HuH-7 (cell line): Measurements from ENCODE around the gene CXCR2.
"Not testable (repeated sequence)": the region's sequence is repeated elsewhere in the genome, so short reads cannot be mapped to it uniquely, and the experiment has no call there.

Experiments
- DNase-seq: peaks from one replicate; pipeline ENCODE4 v3.0.0; 2011; ENCODE audit warnings: low spot score

CXCR2 gene

DNA sequence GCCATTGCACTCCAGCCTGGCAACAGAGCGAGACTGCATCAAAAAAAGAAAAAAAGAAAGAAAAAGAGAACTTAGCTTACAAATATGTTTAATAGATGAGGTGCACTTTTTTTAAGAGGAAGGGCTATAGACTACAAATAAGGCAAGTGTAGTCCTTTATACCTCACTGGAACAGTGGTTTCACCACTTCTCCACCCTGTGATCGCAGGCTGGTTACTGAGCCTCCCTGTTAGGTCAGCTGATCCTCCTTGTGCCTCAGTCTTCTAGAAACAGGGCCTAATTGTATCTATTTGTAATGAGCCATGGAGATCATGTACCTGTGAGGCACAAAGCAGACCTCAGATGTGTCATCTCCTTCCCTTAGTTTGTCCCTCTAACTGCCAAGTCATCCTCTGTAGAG, 4.5 kb downstream of the CXCR2 start:
- no peak for DNase-seq

DNA sequence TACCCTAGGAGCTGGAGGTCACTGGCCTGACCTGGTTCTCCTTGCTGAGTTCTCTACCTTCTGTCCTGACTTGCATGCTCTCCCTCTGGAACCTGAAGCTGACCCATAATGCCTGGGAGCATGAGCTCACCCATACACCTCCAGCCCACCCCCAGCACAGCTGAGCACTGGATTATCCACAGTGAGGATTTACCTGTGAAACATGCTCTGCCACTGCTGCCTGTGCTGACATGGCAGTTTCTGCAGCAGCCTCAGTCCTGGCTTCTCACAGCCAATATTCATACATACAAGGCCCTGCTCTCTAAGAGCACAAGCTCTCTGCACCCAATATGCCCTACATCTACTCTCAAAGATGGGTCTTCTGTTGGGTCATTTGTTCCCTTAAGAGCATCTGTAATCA, 5.0 kb downstream of the CXCR2 start:
- DNase-seq: no peak

DNA sequence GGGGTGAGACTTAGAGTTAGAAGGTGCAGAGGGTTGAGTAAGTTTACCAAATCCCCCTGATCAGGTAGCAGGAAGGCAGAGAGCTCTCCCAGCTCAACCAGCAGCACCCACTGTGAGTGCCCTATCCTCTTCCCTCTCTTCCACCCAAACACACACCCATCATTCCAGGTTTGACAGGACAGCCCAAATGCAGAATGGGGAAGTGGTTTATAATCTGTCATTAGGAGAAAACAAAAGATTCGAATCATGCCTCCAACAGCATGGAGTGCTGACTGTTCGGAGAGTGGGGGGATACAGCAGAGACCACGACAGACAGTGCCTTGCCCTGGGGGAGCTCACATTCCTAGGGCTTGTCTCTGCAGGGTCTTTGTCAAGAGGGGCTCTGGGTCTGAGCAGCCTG, 11.7 kb downstream of the CXCR2 start:
- no peak for DNase-seq

DNA sequence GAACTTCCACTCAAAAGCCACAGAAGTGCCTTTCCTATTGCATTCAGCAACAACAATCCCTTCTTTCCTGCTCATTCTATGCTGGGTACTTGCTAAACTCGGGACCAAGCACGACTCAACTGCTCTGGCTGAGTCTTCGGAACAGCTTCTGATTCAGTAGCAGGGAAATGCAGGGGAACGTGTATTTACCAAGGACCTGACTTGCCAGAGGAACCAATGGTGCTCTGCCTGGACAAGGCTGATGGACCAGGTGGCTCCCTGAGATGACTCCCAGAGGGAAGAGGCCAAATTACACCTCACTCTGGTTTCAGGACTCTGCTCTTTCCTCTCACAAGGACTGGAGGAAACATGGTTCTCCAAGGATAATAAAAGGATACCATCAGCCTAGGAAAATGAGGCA, 12.2 kb downstream of the CXCR2 start:
- no peak for DNase-seq

DNA sequence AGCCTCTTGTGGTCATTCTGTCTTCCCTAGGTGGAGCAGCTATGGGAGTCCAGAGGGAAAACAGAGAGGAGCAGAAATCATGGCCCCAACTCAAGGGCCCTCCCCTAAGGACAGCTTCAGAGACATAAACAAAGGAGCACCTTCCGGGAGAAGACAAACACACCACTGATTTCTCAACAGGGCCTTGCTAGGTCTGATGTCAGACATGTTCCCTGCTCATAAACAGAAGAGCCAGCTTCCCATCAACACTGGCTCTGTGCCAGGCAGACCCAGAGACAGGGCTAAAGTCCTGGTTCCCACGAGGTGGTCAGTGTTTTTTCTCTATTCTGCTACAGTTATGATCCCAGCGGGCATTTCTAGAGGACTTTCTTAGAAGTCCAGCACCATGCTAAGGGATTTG, 19.3 kb downstream of the CXCR2 start:
- DNase-seq: no peak

DNA sequence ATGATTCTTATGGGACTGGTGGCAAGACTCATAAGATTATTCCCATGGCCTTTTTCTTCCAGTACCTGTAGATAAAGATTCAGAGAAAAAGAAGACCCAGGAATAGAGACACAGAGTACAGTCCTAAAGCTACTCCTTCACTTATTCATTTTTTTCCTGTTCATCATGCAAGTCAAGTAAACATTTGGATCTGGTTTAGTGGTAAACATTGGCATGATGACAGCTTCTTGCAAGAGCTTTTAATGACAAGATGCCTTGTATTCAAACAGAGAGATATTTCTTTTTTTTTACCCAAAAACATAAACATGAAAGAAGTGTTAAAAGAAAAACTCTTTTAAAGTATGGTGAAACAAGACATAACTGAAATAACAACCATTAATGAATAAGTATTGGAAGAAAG, 20.2 kb downstream of the CXCR2 start:
- DNase-seq: no peak

DNA sequence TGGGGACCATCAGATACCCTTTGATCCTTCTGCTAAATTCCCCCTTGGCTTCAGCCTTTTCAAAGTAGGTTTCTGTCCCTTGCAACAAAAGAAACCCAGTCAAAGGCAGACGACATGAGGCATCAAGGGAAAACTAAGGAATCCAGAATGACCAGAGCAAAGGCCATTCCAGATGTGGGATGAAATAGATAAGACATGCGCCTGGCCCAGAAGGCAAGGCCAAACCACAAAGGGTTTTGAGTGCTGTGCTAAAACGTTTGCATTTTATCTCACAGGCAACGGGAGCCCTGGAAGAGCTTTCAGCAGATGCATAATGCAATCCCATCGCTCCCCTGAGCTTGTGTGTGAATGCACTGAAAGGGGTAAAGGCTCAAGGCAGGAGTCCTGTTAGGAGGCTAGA, 23.3 kb downstream of the CXCR2 start:
- no peak for DNase-seq

DNA sequence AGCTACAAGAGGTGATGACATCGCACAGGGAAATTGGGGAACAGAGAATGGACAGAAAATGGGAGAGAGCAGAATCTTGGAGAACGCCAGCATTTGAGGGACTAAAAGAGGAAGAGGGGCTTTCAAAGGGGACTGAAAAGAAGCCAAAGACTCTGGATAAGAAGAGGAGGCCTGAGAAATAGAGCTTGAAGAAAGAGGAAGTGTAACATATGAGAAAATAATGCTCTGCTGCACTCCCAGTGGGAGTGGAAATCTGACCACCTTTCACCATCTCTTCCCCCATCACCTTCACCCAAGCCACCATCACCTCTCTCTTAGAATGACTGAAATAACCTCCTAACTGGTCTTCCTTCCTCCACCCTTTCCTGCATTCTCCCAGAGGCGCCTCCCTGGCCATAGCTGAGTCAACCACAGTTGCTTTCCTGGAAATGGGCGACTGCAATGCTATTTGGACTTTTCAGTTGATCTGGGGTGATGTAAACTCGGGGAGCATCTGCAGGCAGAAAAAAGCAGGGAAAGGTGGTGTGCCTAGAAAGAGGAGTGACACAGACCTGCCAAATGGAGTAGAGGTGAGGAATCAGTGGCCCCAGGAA, 24.1 kb downstream of the CXCR2 start:
- no peak for DNase-seq

DNA sequence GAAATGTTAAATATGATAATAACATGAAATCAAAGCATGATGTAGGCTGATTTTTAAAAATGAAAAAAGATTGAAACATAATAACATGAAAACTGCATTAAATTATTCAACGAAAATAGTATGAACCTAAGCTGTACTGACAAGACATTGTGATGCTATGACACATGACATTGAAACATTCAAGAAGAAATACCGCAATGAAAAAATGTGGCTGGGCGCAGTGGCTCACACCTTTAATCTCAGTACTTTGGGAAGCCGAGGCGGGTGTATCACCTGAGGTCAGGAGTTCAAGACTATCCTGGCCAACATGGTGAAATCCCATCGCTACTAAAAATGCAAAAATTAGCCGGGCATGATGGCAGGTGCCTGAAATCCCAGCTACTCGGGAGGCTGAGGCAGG, 26.3 kb downstream of the CXCR2 start:
- no peak for DNase-seq

DNA sequence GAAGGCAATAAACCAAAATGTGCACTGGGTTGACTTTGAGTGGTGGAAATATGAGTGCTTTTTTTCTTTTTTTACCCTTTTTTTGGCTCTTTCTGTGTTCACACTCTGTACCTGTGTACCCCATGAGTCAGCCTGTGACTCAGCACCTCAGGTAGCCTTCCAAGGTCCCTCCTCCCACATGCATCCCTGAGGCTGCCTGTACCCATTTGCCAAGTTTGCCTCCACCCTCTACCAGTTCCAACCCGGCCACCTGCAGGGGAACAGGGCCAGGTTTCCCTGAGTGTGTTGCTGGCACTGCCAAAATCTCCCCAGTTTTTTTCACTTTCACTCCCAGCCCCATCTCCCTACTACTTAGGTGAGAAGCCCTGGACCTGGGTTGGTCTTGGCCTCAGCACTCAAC, 26.9 kb downstream of the CXCR2 start:
- DNase-seq: no peak

DNA sequence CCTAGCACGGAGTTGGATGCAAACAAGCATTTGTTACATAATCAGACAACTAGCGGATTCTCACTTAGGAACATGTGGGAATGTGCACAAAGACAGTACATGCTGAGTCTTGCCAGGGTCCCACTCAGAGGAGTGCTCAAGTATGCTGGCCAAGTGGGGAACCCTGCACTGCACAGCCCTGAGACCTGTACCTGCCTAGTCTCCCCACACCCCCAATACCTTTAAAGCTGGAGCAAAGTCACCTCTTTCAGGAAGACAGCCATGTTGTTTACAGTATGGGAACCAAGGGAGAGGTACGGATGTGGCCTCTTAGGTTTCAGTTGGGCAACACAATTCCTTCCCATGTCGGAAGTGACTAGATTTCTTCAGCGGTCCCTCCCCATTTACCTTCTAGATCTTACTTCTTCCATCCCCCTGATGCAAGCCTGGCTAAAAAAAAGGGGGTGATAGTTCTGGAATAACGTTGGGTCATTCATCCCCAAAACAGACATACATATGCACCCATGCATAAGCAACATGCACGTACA, 30.2 kb downstream of the CXCR2 start:
- DNase-seq: no peak

DNA sequence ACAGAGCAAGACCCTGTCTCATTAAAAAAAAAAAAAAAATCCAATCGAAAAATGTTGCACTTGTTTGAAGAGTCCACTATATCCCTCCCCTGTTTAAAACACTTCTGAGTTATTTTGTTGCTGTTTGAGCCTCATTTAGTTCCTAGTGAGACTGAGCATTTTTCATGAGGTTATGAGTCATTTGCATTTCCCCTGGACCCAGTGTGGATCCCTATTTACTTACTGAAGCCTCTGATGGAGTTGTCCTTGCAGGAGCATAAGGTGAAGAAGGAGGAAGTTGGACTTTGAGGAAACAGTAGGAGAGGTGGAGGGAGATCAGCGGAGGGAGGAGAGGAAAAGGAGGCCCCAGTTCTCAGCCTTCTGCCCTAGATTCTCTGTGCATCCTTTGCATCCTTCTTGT, 35.8 kb downstream of the CXCR2 start:
- no peak for DNase-seq

DNA sequence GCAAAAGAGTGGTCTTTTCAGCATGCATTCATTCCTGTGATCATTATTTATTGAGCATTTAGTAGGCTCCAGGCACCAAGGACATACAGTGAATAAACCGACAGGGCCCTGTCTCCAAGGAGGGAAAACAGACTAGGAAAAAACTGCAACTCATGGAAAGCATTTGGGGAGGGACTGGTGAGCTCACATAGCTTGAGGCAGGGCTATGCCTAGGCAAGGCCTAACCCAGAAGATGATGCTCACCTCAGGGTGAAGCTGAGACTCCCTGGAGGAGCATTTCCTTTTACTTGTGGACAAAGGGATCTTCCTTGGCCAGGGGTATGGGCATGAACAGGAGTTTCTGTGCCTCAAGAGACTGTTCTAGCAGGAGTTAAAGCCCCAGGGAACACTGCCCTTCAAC, 37.0 kb downstream of the CXCR2 start:
- DNase-seq: no peak

DNA sequence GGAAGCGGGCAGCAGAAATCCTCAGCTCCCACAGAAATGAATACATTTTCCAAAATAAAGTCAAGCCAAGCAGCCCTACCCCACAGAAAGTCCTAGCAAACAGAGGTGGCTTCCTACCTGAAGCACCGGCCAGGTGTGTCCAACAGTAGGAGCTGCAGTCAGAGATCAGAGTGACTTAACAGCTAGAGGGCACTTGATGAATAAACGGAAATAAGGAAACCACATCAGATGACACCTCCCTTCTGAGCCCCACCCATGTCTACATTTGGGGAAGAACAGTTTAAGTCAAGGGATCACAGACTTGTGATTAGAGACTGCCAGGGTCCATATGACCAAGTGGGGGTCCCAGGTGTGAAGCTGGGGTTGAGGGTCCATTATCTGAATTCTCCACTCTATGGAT, 41.0 kb downstream of the CXCR2 start, which contains the start of gene CXCR1:
Gene CXCR1 (minus strand): TSS at position 172 of the 400 bp plus-strand sequence. CDS start 1,751 bp downstream, outside the sequence.
- no peak for DNase-seq

DNA sequence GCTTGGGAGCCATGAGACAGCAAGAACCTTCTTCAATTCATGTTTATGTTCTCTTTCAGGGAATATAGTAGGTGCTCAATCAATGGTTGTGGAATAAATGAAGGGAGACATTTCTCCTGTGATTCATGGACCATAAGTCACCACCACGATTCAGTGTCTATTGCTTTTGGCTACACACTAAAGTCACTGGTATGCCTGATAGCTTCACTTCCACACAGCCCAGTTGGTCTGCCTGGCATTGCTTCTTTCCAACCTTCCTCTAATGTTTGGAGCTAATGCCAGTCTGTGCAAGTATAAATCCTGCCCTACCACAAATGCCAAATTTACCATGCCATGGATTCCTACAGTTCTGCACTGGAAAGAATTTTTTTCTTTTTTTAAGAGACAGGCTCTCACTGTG, 42.2 kb downstream of the CXCR2 start:
- no peak for DNase-seq

DNA sequence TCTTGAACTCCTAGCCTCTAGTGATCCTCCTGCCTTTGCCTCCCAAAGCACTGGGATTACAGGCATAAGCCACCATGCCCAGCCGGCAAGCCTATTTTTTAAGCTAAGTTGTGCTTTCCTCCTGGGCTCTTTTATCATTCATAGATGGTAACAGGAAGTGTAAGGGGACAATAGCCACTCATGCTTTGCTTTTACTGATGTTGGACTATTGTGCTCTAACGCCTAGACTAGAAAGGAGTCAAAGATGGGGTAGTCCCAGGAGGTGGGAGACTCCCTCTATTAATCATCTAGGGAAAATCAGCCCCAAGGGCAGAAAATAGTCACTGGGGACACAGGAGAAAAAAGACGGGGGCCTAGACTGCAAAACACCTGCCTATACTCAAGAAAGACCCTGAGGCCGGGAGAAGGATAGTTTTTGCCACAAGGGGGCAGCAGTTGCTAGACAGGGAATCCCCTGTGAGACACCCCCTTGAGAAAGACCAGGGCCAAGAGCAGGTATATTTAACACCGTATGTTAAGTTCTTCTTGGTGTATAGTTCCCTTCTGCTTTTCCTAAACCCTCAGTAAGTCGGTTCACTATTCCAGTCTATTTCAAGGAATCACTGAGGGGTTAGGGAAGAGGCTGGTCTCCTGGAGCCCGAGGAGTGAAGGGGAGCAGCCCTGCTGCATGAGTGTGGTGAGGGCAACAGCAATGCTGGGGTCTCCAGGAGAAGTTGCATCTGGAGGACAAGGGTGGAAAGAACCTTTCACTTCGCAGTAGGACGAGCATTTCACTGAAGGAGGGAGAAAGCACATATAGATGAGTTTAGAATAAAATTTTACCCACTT, 43.0 kb downstream of the CXCR2 start:
- DNase-seq: peak; percentile 50

DNA sequence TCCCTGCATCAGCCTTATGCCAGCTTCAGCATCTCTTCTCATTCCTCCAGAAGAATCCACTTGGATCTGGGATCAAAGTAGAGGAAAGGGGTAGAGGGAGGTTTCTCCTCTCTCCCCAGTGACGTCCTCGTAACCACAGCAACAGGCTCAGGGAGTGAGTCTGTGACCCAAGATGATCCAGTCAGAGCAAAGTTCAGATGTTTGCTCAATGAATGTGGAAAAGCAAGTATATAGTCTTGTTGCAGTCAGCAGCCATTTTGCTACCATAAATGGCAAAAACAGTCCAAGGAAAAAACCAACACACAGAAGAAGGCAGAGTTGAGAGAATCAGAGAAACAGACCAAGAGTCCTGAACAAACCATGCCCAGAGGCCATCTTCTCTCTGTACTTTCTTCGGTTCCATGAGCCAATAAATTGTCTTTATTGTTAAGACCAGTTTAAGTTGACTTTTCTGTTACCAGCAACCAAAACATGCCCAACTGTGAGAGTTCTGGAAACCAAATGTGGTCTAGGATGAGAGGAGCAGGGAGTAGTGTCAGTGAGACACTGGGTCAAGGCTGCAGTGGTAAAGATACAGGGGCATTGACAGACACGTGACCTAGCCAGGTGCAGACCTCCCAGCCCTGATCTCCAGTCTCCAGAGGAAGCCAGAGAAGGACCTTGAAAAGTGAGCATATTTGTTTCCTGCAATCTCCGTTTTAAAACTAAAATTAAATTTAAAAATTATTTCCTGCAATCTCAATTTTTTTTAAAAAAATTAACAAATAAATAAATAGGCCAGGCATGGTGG, 44.1 kb downstream of the CXCR2 start:
- DNase-seq: no peak

DNA sequence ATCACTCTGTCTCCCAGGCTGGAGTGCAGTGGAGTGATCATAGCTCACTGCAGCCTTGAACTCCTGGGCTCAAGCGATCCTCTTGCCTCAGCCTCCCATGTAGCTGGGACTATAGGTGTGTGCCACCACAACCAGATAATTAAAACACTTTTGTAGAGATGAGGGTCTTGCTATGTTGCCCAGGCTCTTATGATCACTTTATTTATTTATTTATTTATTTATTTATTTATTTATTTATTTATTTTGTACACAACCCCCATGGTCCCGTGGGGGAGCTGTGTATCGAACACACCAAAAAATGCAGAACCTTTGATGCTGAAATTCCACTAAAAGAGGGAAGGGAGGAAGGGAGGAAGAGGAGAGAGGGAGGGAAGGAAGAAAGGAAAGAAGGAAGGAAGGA, 45.9 kb downstream of the CXCR2 start:
- not testable (repeated sequence) for DNase-seq

DNA sequence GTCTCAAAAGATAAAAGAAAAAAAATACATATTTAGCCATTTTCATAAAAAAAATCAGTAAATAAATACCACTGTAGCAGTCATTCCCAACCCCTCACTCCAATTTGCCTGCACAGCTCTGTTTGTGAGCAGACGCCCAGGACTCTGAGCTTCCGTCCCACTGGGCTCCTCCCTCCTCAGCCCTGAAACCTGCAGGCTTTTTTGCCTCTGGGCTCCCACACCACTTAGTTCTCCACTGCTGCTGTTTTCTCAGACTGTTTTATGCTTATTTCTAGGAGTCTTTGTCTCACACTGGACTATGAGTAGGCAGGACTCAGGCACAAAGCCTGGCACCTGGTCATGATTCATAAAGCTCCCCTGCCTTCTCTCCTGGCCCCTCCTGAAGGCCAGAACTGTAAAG, 47.0 kb downstream of the CXCR2 start:
- no peak for DNase-seq

DNA sequence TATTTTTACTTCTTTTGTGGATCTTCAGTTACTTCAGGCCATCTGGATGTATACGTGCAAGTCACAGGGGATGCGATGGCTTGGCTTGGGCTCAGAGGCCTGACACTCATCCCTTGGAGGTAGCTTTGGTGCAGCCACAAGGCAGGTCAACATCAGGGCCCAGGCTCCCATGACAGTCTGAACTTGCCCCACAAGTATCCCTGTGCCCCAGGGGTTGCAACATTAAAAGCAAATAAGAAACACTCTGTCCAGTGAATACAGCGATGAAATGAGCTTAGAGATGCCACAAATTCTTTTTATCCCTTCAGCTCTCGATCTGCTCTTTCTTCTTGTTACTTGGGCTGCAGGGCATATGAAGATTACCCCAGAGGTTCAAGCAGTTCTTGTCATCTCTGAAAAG, 54.0 kb downstream of the CXCR2 start:
- no peak for DNase-seq

DNA sequence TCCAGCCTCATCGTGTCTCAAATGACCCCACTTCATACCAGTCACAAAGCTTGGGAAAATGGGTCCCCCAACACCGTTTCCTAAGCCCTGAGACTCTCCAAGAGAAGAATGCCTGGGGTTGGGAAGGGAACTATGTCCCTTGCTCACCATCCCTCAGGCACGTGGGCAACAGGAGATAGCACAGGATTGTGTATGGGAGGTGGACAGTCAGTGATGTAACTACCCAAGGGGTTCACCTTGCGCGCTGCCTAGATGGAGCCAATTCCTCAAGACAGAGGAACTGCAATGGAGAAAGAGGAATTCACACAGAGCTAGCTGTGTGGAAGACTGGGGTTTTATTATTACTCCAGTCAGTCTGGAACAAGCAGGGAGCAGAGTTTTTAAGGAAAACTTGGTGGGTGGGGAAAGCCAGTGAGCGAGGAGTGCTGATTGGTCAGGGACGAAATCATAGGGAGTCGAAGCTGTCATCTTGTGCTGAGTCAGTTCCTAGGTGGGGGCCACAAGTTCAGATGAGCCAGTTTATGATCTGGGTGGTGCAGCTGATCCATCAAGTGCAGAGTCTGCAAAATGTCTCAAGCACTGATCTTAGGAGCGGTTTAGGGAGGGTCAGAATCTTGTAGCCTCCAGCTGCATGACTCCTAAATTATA, 54.8 kb downstream of the CXCR2 start:
- DNase-seq: no peak

DNA sequence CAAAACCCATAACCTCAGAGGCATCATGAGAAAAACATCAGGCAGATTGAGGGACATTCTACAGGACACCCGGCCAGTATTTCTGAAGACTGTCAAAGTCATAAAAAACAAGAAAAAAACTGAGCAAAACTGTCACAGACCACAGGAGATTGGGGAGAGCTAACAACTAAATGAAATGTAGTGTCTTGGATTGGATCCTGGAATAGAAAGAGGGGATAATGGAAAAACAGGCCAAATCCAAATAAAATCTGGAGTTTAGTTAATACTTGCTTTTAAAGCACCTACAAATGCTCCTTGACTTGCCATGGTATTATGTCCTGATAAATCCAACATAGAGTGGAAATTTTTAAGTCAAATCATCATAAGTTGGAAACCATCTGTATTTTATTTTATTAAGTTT, 58.5 kb downstream of the CXCR2 start:
- no peak for DNase-seq
